ENCODE measurements around the gene RAPGEFL1. TPM values are rescaled to one million over a fixed set of nuclear protein-coding genes. Genes with fewer than 3 reads are reported as not detected.
"Not testable (repeated sequence)": the region's sequence is repeated elsewhere in the genome, so short reads cannot be mapped to it uniquely, and the experiment has no call there.

Gene RAPGEFL1
- total RNA-seq, 2 donors from 2014 or later, result 7.0 to 7.3 TPM

DNA sequence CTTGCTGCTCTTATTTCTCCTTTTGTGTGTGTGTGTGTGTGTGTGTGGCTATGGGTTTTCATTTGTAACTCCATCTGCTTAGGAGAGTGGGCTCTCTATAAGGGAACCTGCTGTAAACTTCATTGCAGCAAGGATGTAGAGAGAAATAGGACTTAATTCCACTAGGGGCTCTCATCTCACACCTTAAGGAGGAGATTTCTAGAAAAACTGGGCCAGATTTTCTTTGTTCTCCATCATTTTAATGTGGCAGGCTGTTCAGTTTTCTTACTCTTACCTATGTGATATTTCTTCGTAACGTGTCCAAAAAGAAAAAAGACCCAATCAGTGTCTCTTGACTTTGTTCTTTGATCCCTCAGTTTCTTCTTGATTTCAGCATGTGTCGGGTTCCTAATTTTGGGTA lies 41.5 kb upstream of the RAPGEFL1 start:
- 91 to 92% methylated on average over 3 of the region's 3 CpGs for whole genome bisulfite sequencing, 2 donors
- TF ChIP-seq POLR2A (IDR thresholded peaks at IDR 0.05), result no peak
- TF ChIP-seq, protein P1, sequence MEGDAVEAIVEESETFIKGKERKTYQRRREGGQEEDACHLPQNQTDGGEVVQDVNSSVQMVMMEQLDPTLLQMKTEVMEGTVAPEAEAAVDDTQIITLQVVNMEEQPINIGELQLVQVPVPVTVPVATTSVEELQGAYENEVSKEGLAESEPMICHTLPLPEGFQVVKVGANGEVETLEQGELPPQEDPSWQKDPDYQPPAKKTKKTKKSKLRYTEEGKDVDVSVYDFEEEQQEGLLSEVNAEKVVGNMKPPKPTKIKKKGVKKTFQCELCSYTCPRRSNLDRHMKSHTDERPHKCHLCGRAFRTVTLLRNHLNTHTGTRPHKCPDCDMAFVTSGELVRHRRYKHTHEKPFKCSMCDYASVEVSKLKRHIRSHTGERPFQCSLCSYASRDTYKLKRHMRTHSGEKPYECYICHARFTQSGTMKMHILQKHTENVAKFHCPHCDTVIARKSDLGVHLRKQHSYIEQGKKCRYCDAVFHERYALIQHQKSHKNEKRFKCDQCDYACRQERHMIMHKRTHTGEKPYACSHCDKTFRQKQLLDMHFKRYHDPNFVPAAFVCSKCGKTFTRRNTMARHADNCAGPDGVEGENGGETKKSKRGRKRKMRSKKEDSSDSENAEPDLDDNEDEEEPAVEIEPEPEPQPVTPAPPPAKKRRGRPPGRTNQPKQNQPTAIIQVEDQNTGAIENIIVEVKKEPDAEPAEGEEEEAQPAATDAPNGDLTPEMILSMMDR (IDR thresholded peaks at IDR 0.05), result no peak
- no peak for DNase-seq
- Histone ChIP-seq H3K4me1 (peaks cover 17% of the 10 kb centered on the region), H3K4me3 (no peak overlapping the region), H3K27me3 (no peaks in the 10 kb centered on the region), H3K36me3 (replicated peaks in 1 of 2; ENCODE audit: insufficient read depth in 1 of 2, low read depth in 2 of 2) (peaks cover 0 to 15% of the 10 kb centered on the region in 2 donors), H3K27ac (no peak overlapping the region), H3K9me3 (no peaks in the 10 kb centered on the region)
- intact Hi-C loops (cut with DNase I), result no loop called here
- ATAC-seq, result no peak

- H3K4me1 ChIP-seq, result peaks cover 33% of the 10 kb centered on the region
- H3K9me3 ChIP-seq, result no peaks in the 10 kb centered on the region
- H3K27ac ChIP-seq, result peak overlapping the region; percentile 95 to 99 (median 97)
- ATAC-seq (peak; percentile 19), DNase-seq (peak; percentile 34 to 40 (median 36))
- WGBS, 2 donors, result 3% methylated on average over 14 of the region's 14 CpGs
- intact Hi-C loops (cut with DNase I), result no loop called here
- H3K27me3 ChIP-seq, result no peaks in the 10 kb centered on the region
- H3K36me3 ChIP-seq (replicated peaks in 1 of 2; ENCODE audit: insufficient read depth in 1 of 2, low read depth in 2 of 2), result peaks cover 0 to 3% of the 10 kb centered on the region in 2 donors
- H3K4me3 ChIP-seq, result peak overlapping the region; percentile 10 to 18
- no peak for TF ChIP-seq POLR2A (IDR thresholded peaks at IDR 0.05)
- TF ChIP-seq, protein P1 (IDR thresholded peaks at IDR 0.05), result no peak
Measured at GRCh38 chr17:40139566-40140058, 37.7 kb upstream of the RAPGEFL1 start.

- WGBS, 2 donors, result 94 to 96% methylated on average over 3 of the region's 3 CpGs
- intact Hi-C loops (cut with DNase I); DNase-seq; H3K9me3 ChIP-seq; H3K27ac ChIP-seq; H3K27me3 ChIP-seq; H3K4me3 ChIP-seq; H3K36me3 ChIP-seq (replicated peaks in 1 of 2; ENCODE audit: insufficient read depth in 1 of 2, low read depth in 2 of 2); ATAC-seq: not testable (repeated sequence)
- H3K4me1 ChIP-seq, result peaks cover 32% of the 10 kb centered on the region
Measured at GRCh38 chr17:40143166-40143565, 34.1 kb upstream of the RAPGEFL1 start.

DNA sequence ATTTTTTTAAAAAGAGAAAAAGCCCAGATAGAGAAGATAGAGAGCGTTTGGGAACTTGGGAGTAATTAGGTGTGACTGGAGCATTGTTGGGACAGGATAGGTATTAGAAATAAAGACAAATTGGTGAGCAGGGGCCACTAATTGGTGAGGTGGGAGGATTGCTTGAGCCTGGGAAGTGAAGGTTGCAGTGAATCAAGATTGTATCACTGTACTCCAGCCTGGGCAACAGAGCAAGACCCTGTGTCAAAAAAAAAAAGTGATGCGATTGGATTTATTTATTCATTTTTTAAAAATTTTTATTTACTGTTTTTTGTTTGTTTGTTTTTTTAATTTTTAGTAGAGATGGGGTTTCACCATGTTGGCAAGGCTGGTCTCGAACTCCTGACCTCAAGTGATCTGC lies 31.8 kb upstream of the RAPGEFL1 start:
- peaks cover 0 to 2% of the 10 kb centered on the region in 2 donors for H3K36me3 ChIP-seq (replicated peaks in 1 of 2; ENCODE audit: insufficient read depth in 1 of 2, low read depth in 2 of 2)
- ATAC-seq (no peak), DNase-seq (no peak)
- H3K27me3 ChIP-seq, result no peaks in the 10 kb centered on the region
- H3K4me1 ChIP-seq, result peaks cover 19% of the 10 kb centered on the region
- no peak overlapping the region for H3K27ac ChIP-seq
- H3K9me3 ChIP-seq, result no peaks in the 10 kb centered on the region
- TF ChIP-seq, protein P1 (IDR thresholded peaks at IDR 0.05), result no peak
- no peak for TF ChIP-seq POLR2A (IDR thresholded peaks at IDR 0.05)
- H3K4me3 ChIP-seq, result no peak overlapping the region
- WGBS, 2 donors, result 87 to 94% methylated on average over 3 of the region's 3 CpGs
- intact Hi-C loops (cut with DNase I), result no loop called here

DNA sequence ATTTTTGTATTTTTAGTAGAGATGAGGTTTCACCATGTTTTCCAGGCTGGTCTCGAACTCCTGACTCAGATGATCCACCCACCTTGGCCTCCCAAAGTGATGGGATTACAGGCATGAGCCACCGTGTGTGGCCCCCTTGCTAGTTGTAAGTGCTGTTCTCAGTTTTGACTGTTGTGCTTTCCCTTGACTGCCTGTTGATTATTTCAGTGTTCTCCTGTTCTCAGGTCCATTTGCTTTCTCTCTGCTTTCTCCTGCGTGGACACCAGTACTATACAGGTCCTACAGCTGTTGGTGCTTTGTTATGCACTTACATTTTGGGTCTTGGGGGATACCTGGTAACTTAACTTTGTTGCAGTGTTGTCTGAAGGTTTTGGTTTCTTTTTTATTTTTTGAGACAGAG lies 28.7 kb upstream of the RAPGEFL1 start:
- Histone ChIP-seq H3K4me1 (peaks cover 4% of the 10 kb centered on the region), H3K9me3 (no peaks in the 10 kb centered on the region), H3K36me3 (replicated peaks in 1 of 2; ENCODE audit: insufficient read depth in 1 of 2, low read depth in 2 of 2) (peaks cover 0 to 1% of the 10 kb centered on the region in 2 donors), H3K4me3 (no peak overlapping the region), H3K27me3 (no peaks in the 10 kb centered on the region), H3K27ac (no peak overlapping the region)
- no peak for ATAC-seq
- 82 to 88% methylated on average over 3 of the region's 3 CpGs for WGBS, 2 donors
- intact Hi-C loops (cut with DNase I), result no loop called here
- DNase-seq, result no peak
- no peak for TF ChIP-seq POLR2A (IDR thresholded peaks at IDR 0.05)
- TF ChIP-seq, protein P1 (IDR thresholded peaks at IDR 0.05), result no peak
